H1 (cell line): Measurements from ENCODE around the gene RERE. TPM values are rescaled to one million over a fixed set of nuclear protein-coding genes. Genes with fewer than 3 reads are reported as not detected.

Source experiments
- CHD7 ChIP-seq: fragments of 300-600 bp; sonication (generic); IDR thresholded peaks from 2 replicates; pipeline ENCODE4 v1.7.1; 2012; ENCODE audit warnings: low read length, moderate library complexity, mild to moderate bottlenecking, inconsistent platforms; ENCODE audit not compliant: insufficient replicate concordance
- CTBP2 ChIP-seq: IDR thresholded peaks from 2 replicates; pipeline ENCODE4 v1.7.0; 2011; ENCODE audit warnings: borderline replicate concordance, mild to moderate bottlenecking, moderate library complexity, mixed read lengths, low read length; ENCODE audit not compliant: insufficient read depth, insufficient read length
- EZH2 ChIP-seq: fragments of 200-600 bp; sonication (generic); IDR thresholded peaks from 2 replicates; pipeline ENCODE4 v1.7.1; 2012; ENCODE audit warnings: low read depth, mild to moderate bottlenecking, moderate library complexity, low read length, inconsistent platforms; ENCODE audit not compliant: severe bottlenecking
- GTF2F1 ChIP-seq: IDR thresholded peaks from 2 replicates; pipeline ENCODE4 v1.6.1; 2012; ENCODE audit warnings: low read depth, low read length, improper control_type of control experiment, borderline replicate concordance
- JUND ChIP-seq: IDR thresholded peaks from 2 replicates; pipeline ENCODE4 v1.6.1; 2011; ENCODE audit warnings: mild to moderate bottlenecking, improper control_type of control experiment, low read length
- KDM5A ChIP-seq: fragments of 200-600 bp; IDR thresholded peaks from 2 replicates; pipeline ENCODE4 v1.7.1; 2012; ENCODE audit warnings: mild to moderate bottlenecking, low read length, inconsistent platforms, mixed read lengths
- MAX ChIP-seq: IDR thresholded peaks from 2 replicates; pipeline ENCODE4 v1.6.1; 2012; ENCODE audit warnings: inconsistent platforms
- NRF1 ChIP-seq: IDR thresholded peaks from 2 replicates; pipeline ENCODE4 v1.6.1; 2011; ENCODE audit warnings: mild to moderate bottlenecking, low read depth, low read length, improper control_type of control experiment
- POLR2AphosphoS5 ChIP-seq: IDR thresholded peaks from 2 replicates; pipeline ENCODE4 v1.6.1; 2011; ENCODE audit warnings: low read depth, low read length
- RNF2 ChIP-seq: fragments of 200-900, 300-1000 bp; sonication (generic); IDR thresholded peaks from 2 replicates; pipeline ENCODE4 v1.7.1; 2016; ENCODE audit warnings: borderline replicate concordance, low read depth, mild to moderate bottlenecking, antibody characterized with exemption, low read length; ENCODE audit not compliant: poor library complexity, severe bottlenecking; ENCODE audit errors: missing control alignments
- TBP ChIP-seq: IDR thresholded peaks from 2 replicates; pipeline ENCODE4 v1.6.1; 2011; ENCODE audit warnings: low read depth, low read length, improper control_type of control experiment
- TCF12 ChIP-seq: IDR thresholded peaks from 2 replicates; pipeline ENCODE4 v1.6.1; 2011; ENCODE audit warnings: low read depth, mild to moderate bottlenecking, low read length
- polyA plus RNA-seq, 7 experiments: library from polyadenylated mRNA; depleted of rRNA in 3 of 7; stranded (reverse) in 5 of 7; unstranded in 2 of 7; fragments of >200 nt in 5 of 7; fragments of 200-250 nt in 2 of 7; gene quantifications; 1 replicate in 5 of 7; 2 replicates in 1 of 7; 4 replicates in 1 of 7; pipeline versions ENCODE4 v1.2.1 to v1.2.3, GENCODE V29; 2011 to 2013; ENCODE audit warnings: missing spikeins in 2 of 7, mixed read lengths in 2 of 7
- total RNA-seq: library from RNA; stranded (reverse); fragmentation: NEBNext Ultra II Directional; extraction: Animal tissue kit (Norgen Biotek cat#: 25700); gene quantifications from 2 replicates; pipeline ENCODE4 v1.2.1, GENCODE V29; 2021

The RERE gene
- total and polyA plus RNA-seq, 2 of the 8 experiments (the other 6 are each of a cell fraction or from before 2014, with no cell fraction given): 15.3 to 142 TPM

GRCh38 chr1:8740034-8740449 lies 77.4 kb downstream of the RERE start (continued):
- TF ChIP-seq CHD7: no peak
- no peak for TF ChIP-seq TCF12
- TF ChIP-seq POLR2AphosphoS5: no peak
- no peak for TF ChIP-seq TBP
- no peak for TF ChIP-seq EZH2
- no peak for TF ChIP-seq GTF2F1
- TF ChIP-seq JUND: no peak
- no peak for TF ChIP-seq RNF2
- TF ChIP-seq NRF1: no peak
- TF ChIP-seq CTBP2: no peak
- no peak for TF ChIP-seq MAX
- TF ChIP-seq KDM5A: no peak
